GM18526 (cell line): ENCODE results near the gene ZNF350.

ENCODE experiments used
- POLR2A ChIP-seq: IDR thresholded peaks from 3 replicates; pipeline ENCODE4 v1.6.1; 2011; ENCODE audit not compliant: insufficient read length; ENCODE audit errors: extremely low read depth

The ZNF350 gene

GRCh38 chr19:51976852-51977251 is 9.8 kb downstream of the ZNF350 start:
- no peak for TF ChIP-seq POLR2A

GRCh38 chr19:51971624-51972023 is 15.0 kb downstream of the ZNF350 start:
- TF ChIP-seq POLR2A = no peak

GRCh38 chr19:51970718-51971117 is 15.9 kb downstream of the ZNF350 start:
- TF ChIP-seq POLR2A = no peak

- no peak for TF ChIP-seq POLR2A
Measured at GRCh38 chr19:51965583-51965982, 21.1 kb downstream of the ZNF350 start.

- TF ChIP-seq POLR2A = no peak
Measured at GRCh38 chr19:51959791-51960190, 26.8 kb downstream of the ZNF350 start.

GRCh38 chr19:51948975-51949374 is 37.7 kb downstream of the ZNF350 start:
- no peak for TF ChIP-seq POLR2A

- TF ChIP-seq POLR2A = no peak
Measured at GRCh38 chr19:51946602-51947001, 40.0 kb downstream of the ZNF350 start.

GRCh38 chr19:51944798-51945552 is 41.7 kb downstream of the ZNF350 start:
- TF ChIP-seq POLR2A = no peak

GRCh38 chr19:51938936-51939335 is 47.7 kb downstream of the ZNF350 start:
- no peak for TF ChIP-seq POLR2A

GRCh38 chr19:51931921-51932320 is 54.7 kb downstream of the ZNF350 start:
- TF ChIP-seq POLR2A = no peak

- no peak for TF ChIP-seq POLR2A
Measured at GRCh38 chr19:51927859-51928258, 58.8 kb downstream of the ZNF350 start.

- peak; percentile 45 for TF ChIP-seq POLR2A
Measured at GRCh38 chr19:51926784-51927741, 59.6 kb downstream of the ZNF350 start, which contains the start of gene ZNF613. ZNF613 (plus strand) TSS chr19:51927472; CDS start chr19:51936221, 8,749 bp downstream.

- TF ChIP-seq POLR2A = no peak
Measured at GRCh38 chr19:51926426-51926783, 60.2 kb downstream of the ZNF350 start.

GRCh38 chr19:51921949-51922348 is 64.7 kb downstream of the ZNF350 start:
- no peak for TF ChIP-seq POLR2A

- no peak for TF ChIP-seq POLR2A
Measured at GRCh38 chr19:51919606-51920005, 67.0 kb downstream of the ZNF350 start.

GRCh38 chr19:51916167-51916566 is 70.5 kb downstream of the ZNF350 start:
- no peak for TF ChIP-seq POLR2A

- no peak for TF ChIP-seq POLR2A
Measured at GRCh38 chr19:51915324-51915867, 71.2 kb downstream of the ZNF350 start.
